Calu3 (cell line): Measurements from ENCODE around the gene HOXD9. TPM values are rescaled to one million over a fixed set of nuclear protein-coding genes. Genes with fewer than 3 reads are reported as not detected.

Source experiments
- BruUV-seq: library from RNA; stranded (reverse); fragments of 400-500 nt; replicated peaks from 2 replicates; lab custom pipeline; 2021; lab: Mats Ljungman, UMichigan
- CTCF ChIA-PET: fragments of 300-600 bp; sonication (Branson Sonifier 250); formaldehyde crosslinking; loops from one replicate; lab custom pipeline; 2022; ENCODE audit warnings: antibody characterized with exemption; lab: Charles Lee
- DNase-seq: peaks from one replicate; pipeline ENCODE4 v3.0.0; 2022
- H3K27ac Mint-ChIP-seq: one replicate; pipeline ENCODE4 v1.8.0; 2022; ENCODE audit warnings: mixed read lengths; ENCODE audit not compliant: unreplicated experiment
- H3K27me3 Mint-ChIP-seq: one replicate; pipeline ENCODE4 v1.8.0; 2022; ENCODE audit warnings: mixed read lengths; ENCODE audit not compliant: unreplicated experiment
- H3K36me3 Mint-ChIP-seq: one replicate; pipeline ENCODE4 v1.8.0; 2022; ENCODE audit warnings: mild to moderate bottlenecking, moderate library complexity, mixed read lengths; ENCODE audit not compliant: insufficient read depth, unreplicated experiment
- H3K4me1 Mint-ChIP-seq: one replicate; pipeline ENCODE4 v1.8.0; 2022; ENCODE audit warnings: mild to moderate bottlenecking, low read depth, mixed read lengths; ENCODE audit not compliant: unreplicated experiment
- H3K4me3 Mint-ChIP-seq: one replicate; pipeline ENCODE4 v1.8.0; 2022; ENCODE audit warnings: mild to moderate bottlenecking, low read depth, moderate library complexity, mixed read lengths; ENCODE audit not compliant: unreplicated experiment
- H3K9me3 Mint-ChIP-seq: one replicate; pipeline ENCODE4 v1.8.0; 2022; ENCODE audit warnings: low read depth, mixed read lengths; ENCODE audit not compliant: unreplicated experiment
- intact Hi-C: fragments of 100-400 bp; cut with micrococcal nuclease; formaldehyde crosslinking; loops from one replicate; pipeline ENCODE4 v1.10.0; 2022; ENCODE audit not compliant: unreplicated experiment
- total RNA-seq: library from RNA; stranded (reverse); gene quantifications from 2 replicates; pipeline ENCODE4 v1.2.3, GENCODE V29; 2022
- TF ChIP-seq, protein P1 (sequence below): fragments of 200-600 bp; IDR thresholded peaks from one replicate; pipeline ENCODE4 v1.8.0; 2022; ENCODE audit warnings: antibody characterized with exemption; ENCODE audit not compliant: unreplicated experiment

HOXD9 gene
- total RNA-seq, 1 experiment from 2014 or later = not detected

- Mint-ChIP-seq H3K36me3 (no peaks in the 10 kb centered on the region), H3K9me3 (no peaks in the 10 kb centered on the region), H3K27me3 (peaks cover 26% of the 10 kb centered on the region), H3K4me1 (peaks cover 10% of the 10 kb centered on the region), H3K4me3 (no peak overlapping the region), H3K27ac (no peak overlapping the region)
- no peak for DNase-seq
- TF ChIP-seq, protein P1, sequence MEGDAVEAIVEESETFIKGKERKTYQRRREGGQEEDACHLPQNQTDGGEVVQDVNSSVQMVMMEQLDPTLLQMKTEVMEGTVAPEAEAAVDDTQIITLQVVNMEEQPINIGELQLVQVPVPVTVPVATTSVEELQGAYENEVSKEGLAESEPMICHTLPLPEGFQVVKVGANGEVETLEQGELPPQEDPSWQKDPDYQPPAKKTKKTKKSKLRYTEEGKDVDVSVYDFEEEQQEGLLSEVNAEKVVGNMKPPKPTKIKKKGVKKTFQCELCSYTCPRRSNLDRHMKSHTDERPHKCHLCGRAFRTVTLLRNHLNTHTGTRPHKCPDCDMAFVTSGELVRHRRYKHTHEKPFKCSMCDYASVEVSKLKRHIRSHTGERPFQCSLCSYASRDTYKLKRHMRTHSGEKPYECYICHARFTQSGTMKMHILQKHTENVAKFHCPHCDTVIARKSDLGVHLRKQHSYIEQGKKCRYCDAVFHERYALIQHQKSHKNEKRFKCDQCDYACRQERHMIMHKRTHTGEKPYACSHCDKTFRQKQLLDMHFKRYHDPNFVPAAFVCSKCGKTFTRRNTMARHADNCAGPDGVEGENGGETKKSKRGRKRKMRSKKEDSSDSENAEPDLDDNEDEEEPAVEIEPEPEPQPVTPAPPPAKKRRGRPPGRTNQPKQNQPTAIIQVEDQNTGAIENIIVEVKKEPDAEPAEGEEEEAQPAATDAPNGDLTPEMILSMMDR = no peak
- CTCF ChIA-PET = no interaction called here
- no TSS peak for BruUV-seq
- intact Hi-C loops = no loop called here
These were observed 19.3 kb upstream of the HOXD9 start for GRCh38 chr2:176103194-176103593.

DNA sequence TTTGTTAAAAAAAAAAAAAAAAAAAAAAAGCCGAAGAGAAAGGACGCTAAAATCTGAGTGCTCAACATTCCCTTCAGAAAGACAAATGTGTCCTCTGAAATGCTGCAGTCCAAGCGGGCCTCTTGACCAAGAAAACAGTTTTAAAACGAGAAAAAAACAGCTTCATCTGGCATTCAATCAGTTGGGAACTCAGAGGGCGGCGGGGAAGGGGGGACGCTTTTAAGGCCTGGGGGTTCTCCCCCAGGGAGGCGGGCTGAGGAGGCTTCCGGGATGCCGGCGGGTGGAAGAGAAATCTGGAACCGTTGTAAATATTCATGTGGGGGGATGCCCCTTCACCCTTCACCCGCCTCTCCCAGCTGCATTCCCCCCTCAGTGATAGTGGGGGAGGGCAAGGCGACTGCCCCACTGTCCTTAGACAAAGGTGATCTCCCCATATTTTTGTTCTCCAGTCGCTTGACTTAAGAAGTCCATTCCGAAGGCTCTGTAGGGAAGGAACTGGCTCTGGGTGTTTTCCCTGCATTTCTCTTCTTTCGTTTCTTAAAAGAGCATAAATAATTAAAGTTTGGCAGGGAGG is 18.7 kb upstream of the HOXD9 start:
- Mint-ChIP-seq H3K27ac (no peak overlapping the region), H3K4me1 (peaks cover 9% of the 10 kb centered on the region), H3K27me3 (peaks cover 30% of the 10 kb centered on the region), H3K4me3 (no peak overlapping the region), H3K36me3 (no peaks in the 10 kb centered on the region), H3K9me3 (no peaks in the 10 kb centered on the region)
- BruUV-seq = no TSS peak
- TF ChIP-seq, protein P1 = no peak
- CTCF ChIA-PET = no interaction called here
- intact Hi-C loops = no loop called here
- no peak for DNase-seq

DNA sequence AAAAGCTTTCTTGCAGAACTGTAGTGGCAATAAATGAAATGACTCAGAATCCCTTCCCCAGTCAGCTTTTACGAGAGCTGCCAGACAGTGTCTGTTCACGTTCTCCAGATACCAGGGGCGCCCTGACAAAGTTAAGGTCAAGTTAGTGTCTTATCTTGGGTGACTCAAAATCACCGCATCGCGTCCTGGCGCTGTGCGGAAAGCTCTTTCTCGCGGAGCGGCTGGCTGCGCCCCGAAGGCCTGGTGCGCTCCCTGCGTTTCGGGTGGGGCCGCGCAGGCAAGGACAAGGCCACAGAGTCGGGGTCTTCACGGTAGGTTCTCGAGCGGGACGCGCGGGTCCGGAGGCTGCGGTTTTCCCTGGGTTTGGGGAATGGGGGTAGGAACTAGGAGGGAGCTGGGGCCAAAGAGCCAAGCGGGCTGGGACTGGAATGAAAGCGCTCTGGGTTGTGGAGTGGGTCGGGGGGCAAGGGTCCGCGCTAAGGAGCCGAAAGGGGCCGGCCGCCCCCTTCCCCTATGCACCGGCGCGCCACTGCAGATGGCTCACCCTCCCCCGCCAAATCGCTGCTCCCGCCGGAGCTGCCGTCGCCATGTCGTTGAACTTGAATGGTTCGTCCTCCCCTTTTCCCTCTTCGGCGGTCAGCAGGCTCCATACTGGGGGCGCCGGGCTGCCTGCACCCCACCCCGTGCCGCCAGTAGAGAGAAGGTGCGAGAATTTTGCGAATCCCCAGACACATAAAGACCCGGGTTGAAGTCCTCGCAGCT is 18.0 kb upstream of the HOXD9 start:
- TF ChIP-seq, protein P1 = no peak
- no peak for DNase-seq
- intact Hi-C loops = no loop called here
- no peaks in the 10 kb centered on the region for H3K36me3 Mint-ChIP-seq
- H3K27ac Mint-ChIP-seq = no peak overlapping the region
- H3K27me3 Mint-ChIP-seq = peaks cover 37% of the 10 kb centered on the region
- BruUV-seq = no TSS peak
- no peaks in the 10 kb centered on the region for H3K9me3 Mint-ChIP-seq
- peaks cover 9% of the 10 kb centered on the region for H3K4me1 Mint-ChIP-seq
- no peak overlapping the region for H3K4me3 Mint-ChIP-seq
- CTCF ChIA-PET = no interaction called here

- H3K9me3 Mint-ChIP-seq = no peaks in the 10 kb centered on the region
- TF ChIP-seq, protein P1 = no peak
- peaks cover 9% of the 10 kb centered on the region for H3K4me1 Mint-ChIP-seq
- H3K27ac Mint-ChIP-seq = no peak overlapping the region
- no peaks in the 10 kb centered on the region for H3K36me3 Mint-ChIP-seq
- no TSS peak for BruUV-seq
- H3K4me3 Mint-ChIP-seq = no peak overlapping the region
- intact Hi-C loops = no loop called here
- H3K27me3 Mint-ChIP-seq = peaks cover 41% of the 10 kb centered on the region
- CTCF ChIA-PET = no interaction called here
- DNase-seq = no peak
These were observed 17.3 kb upstream of the HOXD9 start for GRCh38 chr2:176105078-176105729.
